Measurements from ENCODE around the gene RCN2.
"Not testable (repeated sequence)": the region's sequence is repeated elsewhere in the genome, so short reads cannot be mapped to it uniquely, and the experiment has no call there.

Gene RCN2

DNA sequence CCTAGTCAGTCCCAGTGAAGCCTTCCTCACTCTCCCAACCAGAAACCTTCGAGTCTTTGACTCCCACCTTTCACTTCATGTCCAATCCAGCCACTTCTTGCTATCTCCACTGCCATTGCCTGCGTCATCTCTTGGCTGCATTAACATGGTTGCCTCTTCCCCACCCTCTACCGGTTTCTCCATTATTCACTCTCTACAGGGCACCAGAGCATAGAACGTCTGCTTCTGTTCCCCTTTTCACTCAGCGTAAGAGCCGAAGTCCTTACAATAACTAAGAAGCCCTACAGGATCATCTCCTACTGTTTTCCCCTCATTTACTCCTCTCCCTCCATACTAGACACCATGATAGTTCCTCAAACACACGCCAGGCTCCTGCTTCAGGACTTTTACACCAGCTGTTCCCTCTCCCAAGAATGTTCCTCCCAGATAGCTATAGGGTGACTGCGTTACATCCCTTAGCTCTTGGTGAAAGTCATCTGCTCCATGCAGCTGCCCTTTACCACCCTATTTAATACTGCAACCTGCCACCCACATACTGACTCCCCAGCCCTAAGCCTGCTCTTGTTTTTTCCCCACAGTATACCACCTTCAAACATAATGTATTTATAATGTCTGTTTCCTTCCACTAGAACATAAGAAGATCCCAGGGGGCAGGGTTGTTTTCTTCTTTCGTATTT, 30.9 kb downstream of the RCN2 start:
- POLR2A ChIA-PET: no interaction called here
- CTCF ChIA-PET: interaction anchor here (2.1 to 2.5 kb wide), 2 partner anchors 11 to 69 kb away, joined by 5 to 15 read pairs; no protein-coding TSS in a partner anchor
- Histone ChIP-seq H3K36me3 (ENCODE audit: control insufficient read depth in 4 of 4, insufficient read depth in 4 of 4, low read length in 3 of 4) (no peaks in the 10 kb centered on the region), H3K9me3 (ENCODE audit: control extremely low read depth in 1 of 5, control insufficient read depth in 4 of 5, insufficient read depth in 2 of 5, low read depth in 1 of 5, low read length in 4 of 5) (no peaks in the 10 kb centered on the region), H3K4me1 (ENCODE audit: control extremely low read depth in 1 of 4, control insufficient read depth in 4 of 4, insufficient read depth in 4 of 4, low read length in 3 of 4) (no peaks in the 10 kb centered on the region), H3K27ac (ENCODE audit: insufficient read depth in 1 of 2, low read depth in 1 of 2, low read length in 2 of 2, poor library complexity in 1 of 2, severe bottlenecking in 2 of 2) (no peak overlapping the region), H3K4me3 (ENCODE audit: control insufficient read depth in 1 of 7, extremely low read depth in 1 of 7, insufficient read depth in 4 of 7, low read depth in 2 of 7, low read length in 6 of 7) (no peak overlapping the region), H3K27me3 (replicated peaks in 2 of 5; ENCODE audit: control insufficient read depth in 4 of 5, insufficient read depth in 5 of 5, low read length in 4 of 5) (peaks cover 0 to 3% (median 0%) of the 10 kb centered on the region in 5 experiments)
- WGBS (ENCODE audit: insufficient coverage): 93% methylated on average over 8 of the region's 9 CpGs
- DNase-seq: no peak

DNA sequence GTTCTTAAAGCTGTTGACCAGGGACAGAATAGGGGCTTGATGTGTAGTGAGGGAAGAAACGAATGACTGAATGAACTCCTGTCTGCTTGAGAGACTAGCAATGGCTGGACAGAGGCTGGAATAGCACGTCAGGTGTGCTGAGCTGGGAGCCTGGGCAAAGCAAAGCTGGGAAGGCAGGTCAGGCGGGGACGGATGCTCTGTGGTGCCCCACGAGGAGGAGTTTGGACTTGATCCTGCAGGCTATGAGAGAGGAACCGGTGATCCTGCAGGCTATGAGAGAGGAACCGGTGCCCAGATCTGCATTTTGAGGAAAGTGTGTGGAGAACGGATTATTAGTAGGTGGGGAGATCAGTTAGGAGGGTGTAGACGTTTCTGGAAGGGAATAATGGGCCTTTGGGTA, 32.0 kb downstream of the RCN2 start:
- H3K27me3 ChIP-seq (replicated peaks in 2 of 5; ENCODE audit: control insufficient read depth in 4 of 5, insufficient read depth in 5 of 5, low read length in 4 of 5): peaks cover 0 to 3% (median 0%) of the 10 kb centered on the region in 5 experiments
- 100% methylated on average over 9 of the region's 9 CpGs for WGBS (ENCODE audit: insufficient coverage)
- ChIA-PET POLR2A (no interaction called here), CTCF (interaction anchor here (0.6 to 2.5 kb wide), 3 partner anchors 10 to 868 kb away, joined by 3 to 15 read pairs (median 5); no protein-coding TSS in a partner anchor)
- H3K4me3 ChIP-seq (ENCODE audit: control insufficient read depth in 1 of 7, extremely low read depth in 1 of 7, insufficient read depth in 4 of 7, low read depth in 2 of 7, low read length in 6 of 7): no peak overlapping the region
- DNase-seq: no peak
- no peaks in the 10 kb centered on the region for H3K4me1 ChIP-seq (ENCODE audit: control extremely low read depth in 1 of 4, control insufficient read depth in 4 of 4, insufficient read depth in 4 of 4, low read length in 3 of 4)
- no peaks in the 10 kb centered on the region for H3K9me3 ChIP-seq (ENCODE audit: control extremely low read depth in 1 of 5, control insufficient read depth in 4 of 5, insufficient read depth in 2 of 5, low read depth in 1 of 5, low read length in 4 of 5)
- no peaks in the 10 kb centered on the region for H3K36me3 ChIP-seq (ENCODE audit: control insufficient read depth in 4 of 4, insufficient read depth in 4 of 4, low read length in 3 of 4)
- no peak overlapping the region for H3K27ac ChIP-seq (ENCODE audit: insufficient read depth in 1 of 2, low read depth in 1 of 2, low read length in 2 of 2, poor library complexity in 1 of 2, severe bottlenecking in 2 of 2)

DNA sequence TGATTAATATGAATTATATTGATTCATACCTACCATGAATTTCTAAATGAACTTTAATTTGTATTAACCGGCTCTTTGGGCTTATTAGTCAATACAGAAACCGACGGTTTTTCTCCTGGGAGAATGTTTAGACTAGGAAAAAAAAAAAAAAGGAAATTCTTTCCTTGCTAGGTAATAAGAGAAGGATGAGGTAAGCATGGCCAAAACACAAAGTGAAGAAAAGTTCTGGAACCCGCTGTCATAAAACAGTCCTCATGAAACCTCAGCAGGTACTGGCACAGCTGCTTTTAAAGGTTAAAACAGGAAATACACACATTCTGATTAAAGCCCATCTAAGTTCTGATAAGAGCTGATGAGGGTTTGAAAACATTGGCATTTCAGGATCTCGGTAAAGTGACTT, 32.6 kb downstream of the RCN2 start:
- H3K27ac ChIP-seq (ENCODE audit: insufficient read depth in 1 of 2, low read depth in 1 of 2, low read length in 2 of 2, poor library complexity in 1 of 2, severe bottlenecking in 2 of 2): no peak overlapping the region
- CTCF ChIA-PET: interaction anchor here (0.9 to 2.1 kb wide), 3 partner anchors 9 to 62 kb away, joined by 3 to 5 read pairs (median 5); no protein-coding TSS in a partner anchor

DNA sequence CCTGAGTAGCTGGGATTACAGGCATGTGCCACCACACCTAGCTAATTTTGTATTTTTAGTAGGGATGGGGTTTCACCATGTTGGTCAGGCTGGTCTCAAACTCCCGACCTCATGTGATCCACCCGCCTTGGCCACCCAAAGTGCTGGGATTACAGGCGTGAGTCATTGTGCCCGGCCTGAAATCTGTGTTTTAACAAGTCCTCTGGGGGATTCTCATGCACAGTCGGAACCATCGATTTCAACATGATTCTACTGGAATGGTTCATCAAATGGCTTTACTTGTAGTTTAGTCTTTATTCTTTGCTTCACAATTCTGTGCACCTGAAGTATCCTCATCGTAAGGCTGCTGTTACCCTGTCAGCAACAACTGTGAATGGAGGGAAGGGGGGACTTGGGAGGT, 34.5 kb downstream of the RCN2 start:
- POLR2A ChIA-PET; H3K27me3 ChIP-seq (replicated peaks in 2 of 5; ENCODE audit: control insufficient read depth in 4 of 5, insufficient read depth in 5 of 5, low read length in 4 of 5); H3K4me1 ChIP-seq (ENCODE audit: control extremely low read depth in 1 of 4, control insufficient read depth in 4 of 4, insufficient read depth in 4 of 4, low read length in 3 of 4); CTCF ChIA-PET; H3K36me3 ChIP-seq (ENCODE audit: control insufficient read depth in 4 of 4, insufficient read depth in 4 of 4, low read length in 3 of 4); H3K27ac ChIP-seq (ENCODE audit: insufficient read depth in 1 of 2, low read depth in 1 of 2, low read length in 2 of 2, poor library complexity in 1 of 2, severe bottlenecking in 2 of 2); H3K9me3 ChIP-seq (ENCODE audit: control extremely low read depth in 1 of 5, control insufficient read depth in 4 of 5, insufficient read depth in 2 of 5, low read depth in 1 of 5, low read length in 4 of 5); H3K4me3 ChIP-seq (ENCODE audit: control insufficient read depth in 1 of 7, extremely low read depth in 1 of 7, insufficient read depth in 4 of 7, low read depth in 2 of 7, low read length in 6 of 7); DNase-seq: not testable (repeated sequence)
- WGBS (ENCODE audit: insufficient coverage): 100% methylated on average over 4 of the region's 7 CpGs

More for the DNA sequence above, 32.6 kb downstream of the RCN2 start:
- no CpG with 5 or more reads among the region's 5 CpGs for WGBS (ENCODE audit: insufficient coverage)
- no peak for DNase-seq
- Histone ChIP-seq H3K4me1 (ENCODE audit: control extremely low read depth in 1 of 4, control insufficient read depth in 4 of 4, insufficient read depth in 4 of 4, low read length in 3 of 4) (no peaks in the 10 kb centered on the region), H3K4me3 (ENCODE audit: control insufficient read depth in 1 of 7, extremely low read depth in 1 of 7, insufficient read depth in 4 of 7, low read depth in 2 of 7, low read length in 6 of 7) (no peak overlapping the region), H3K9me3 (ENCODE audit: control extremely low read depth in 1 of 5, control insufficient read depth in 4 of 5, insufficient read depth in 2 of 5, low read depth in 1 of 5, low read length in 4 of 5) (no peaks in the 10 kb centered on the region), H3K36me3 (ENCODE audit: control insufficient read depth in 4 of 4, insufficient read depth in 4 of 4, low read length in 3 of 4) (no peaks in the 10 kb centered on the region), H3K27me3 (replicated peaks in 2 of 5; ENCODE audit: control insufficient read depth in 4 of 5, insufficient read depth in 5 of 5, low read length in 4 of 5) (peaks cover 0 to 3% (median 0%) of the 10 kb centered on the region in 5 experiments)
- POLR2A ChIA-PET: interaction anchor here (0.5 to 0.6 kb wide), 2 partner anchors 15 to 239 kb away, joined by 5 read pairs; no protein-coding TSS in a partner anchor

GRCh38 chr15:76967067-76967466, 35.5 kb downstream of the RCN2 start:
- no peaks in the 10 kb centered on the region for H3K36me3 ChIP-seq (ENCODE audit: control insufficient read depth in 4 of 4, insufficient read depth in 4 of 4, low read length in 3 of 4)
- H3K27me3 ChIP-seq (replicated peaks in 2 of 5; ENCODE audit: control insufficient read depth in 4 of 5, insufficient read depth in 5 of 5, low read length in 4 of 5): peaks cover 0 to 3% (median 0%) of the 10 kb centered on the region in 5 experiments
- H3K9me3 ChIP-seq (ENCODE audit: control extremely low read depth in 1 of 5, control insufficient read depth in 4 of 5, insufficient read depth in 2 of 5, low read depth in 1 of 5, low read length in 4 of 5): no peaks in the 10 kb centered on the region
- ChIA-PET CTCF (interaction anchor here (1.1 to 19.0 kb wide), 2 partner anchors 12 to 62 kb away, joined by 3 to 269 read pairs; no protein-coding TSS in a partner anchor), POLR2A (no interaction called here)
- H3K4me3 ChIP-seq (ENCODE audit: control insufficient read depth in 1 of 7, extremely low read depth in 1 of 7, insufficient read depth in 4 of 7, low read depth in 2 of 7, low read length in 6 of 7): no peak overlapping the region
- WGBS (ENCODE audit: insufficient coverage): 80% methylated on average over 1 of the region's 4 CpGs
- no peak for DNase-seq
- no peaks in the 10 kb centered on the region for H3K4me1 ChIP-seq (ENCODE audit: control extremely low read depth in 1 of 4, control insufficient read depth in 4 of 4, insufficient read depth in 4 of 4, low read length in 3 of 4)
- no peak overlapping the region for H3K27ac ChIP-seq (ENCODE audit: insufficient read depth in 1 of 2, low read depth in 1 of 2, low read length in 2 of 2, poor library complexity in 1 of 2, severe bottlenecking in 2 of 2)

GRCh38 chr15:76968306-76968705, 36.8 kb downstream of the RCN2 start:
- no peak overlapping the region for H3K27ac ChIP-seq (ENCODE audit: insufficient read depth in 1 of 2, low read depth in 1 of 2, low read length in 2 of 2, poor library complexity in 1 of 2, severe bottlenecking in 2 of 2)
- ChIA-PET POLR2A (no interaction called here), CTCF (interaction anchor here (19.0 kb wide), 1 partner anchor 61 kb away, joined by 269 read pairs; no protein-coding TSS in a partner anchor)
- H3K4me1 ChIP-seq (ENCODE audit: control extremely low read depth in 1 of 4, control insufficient read depth in 4 of 4, insufficient read depth in 4 of 4, low read length in 3 of 4): no peaks in the 10 kb centered on the region
- H3K27me3 ChIP-seq (replicated peaks in 2 of 5; ENCODE audit: control insufficient read depth in 4 of 5, insufficient read depth in 5 of 5, low read length in 4 of 5): peaks cover 0 to 3% (median 0%) of the 10 kb centered on the region in 5 experiments
- 86% methylated on average over 1 of the region's 1 CpG for WGBS (ENCODE audit: insufficient coverage)
- no peak overlapping the region for H3K4me3 ChIP-seq (ENCODE audit: control insufficient read depth in 1 of 7, extremely low read depth in 1 of 7, insufficient read depth in 4 of 7, low read depth in 2 of 7, low read length in 6 of 7)
- H3K36me3 ChIP-seq (ENCODE audit: control insufficient read depth in 4 of 4, insufficient read depth in 4 of 4, low read length in 3 of 4): no peaks in the 10 kb centered on the region
- no peak for DNase-seq
- H3K9me3 ChIP-seq (ENCODE audit: control extremely low read depth in 1 of 5, control insufficient read depth in 4 of 5, insufficient read depth in 2 of 5, low read depth in 1 of 5, low read length in 4 of 5): no peaks in the 10 kb centered on the region
